ENCODE data around the gene TMEM43.
A peak's percentile ranks its signal among the peaks of the same experiment; 100 is the strongest.

The TMEM43 gene

GRCh38 chr3:14132689-14133088 lies 7.8 kb downstream of the TMEM43 start:
- no peak for DNase-seq (ENCODE audit: low read depth)
- TF ChIP-seq CTCF (conservative IDR thresholded peaks at IDR 0.05; ENCODE audit: control insufficient read depth, insufficient read depth, low read depth, low read length): no peak
- no peak overlapping the region for H3K4me3 ChIP-seq (ENCODE audit: control insufficient read depth, low read depth, low read length)

GRCh38 chr3:14133188-14133800 lies 8.4 kb downstream of the TMEM43 start:
- H3K4me3 ChIP-seq (ENCODE audit: control insufficient read depth, low read depth, low read length): no peak overlapping the region
- DNase-seq (ENCODE audit: low read depth): no peak
- no peak for TF ChIP-seq CTCF (conservative IDR thresholded peaks at IDR 0.05; ENCODE audit: control insufficient read depth, insufficient read depth, low read depth, low read length)

- TF ChIP-seq CTCF (conservative IDR thresholded peaks at IDR 0.05; ENCODE audit: control insufficient read depth, insufficient read depth, low read depth, low read length): no peak
- DNase-seq (ENCODE audit: low read depth): peak; percentile 69
- H3K4me3 ChIP-seq (ENCODE audit: control insufficient read depth, low read depth, low read length): no peak overlapping the region
Observed at GRCh38 chr3:14133876-14134275, 9.0 kb downstream of the TMEM43 start.

- no peak for DNase-seq (ENCODE audit: low read depth)
- TF ChIP-seq CTCF (conservative IDR thresholded peaks at IDR 0.05; ENCODE audit: control insufficient read depth, insufficient read depth, low read depth, low read length): no peak
- no peak overlapping the region for H3K4me3 ChIP-seq (ENCODE audit: control insufficient read depth, low read depth, low read length)
Observed at GRCh38 chr3:14134291-14134690, 9.4 kb downstream of the TMEM43 start.

GRCh38 chr3:14135581-14135980 lies 10.7 kb downstream of the TMEM43 start:
- H3K4me3 ChIP-seq (ENCODE audit: control insufficient read depth, low read depth, low read length): no peak overlapping the region
- no peak for TF ChIP-seq CTCF (conservative IDR thresholded peaks at IDR 0.05; ENCODE audit: control insufficient read depth, insufficient read depth, low read depth, low read length)
- DNase-seq (ENCODE audit: low read depth): no peak

- TF ChIP-seq CTCF (conservative IDR thresholded peaks at IDR 0.05; ENCODE audit: control insufficient read depth, insufficient read depth, low read depth, low read length): no peak
- H3K4me3 ChIP-seq (ENCODE audit: control insufficient read depth, low read depth, low read length): no peak overlapping the region
- no peak for DNase-seq (ENCODE audit: low read depth)
Observed at GRCh38 chr3:14137004-14137403, 12.2 kb downstream of the TMEM43 start.

- no peak overlapping the region for H3K4me3 ChIP-seq (ENCODE audit: control insufficient read depth, low read depth, low read length)
- DNase-seq (ENCODE audit: low read depth): peak; percentile 31
- no peak for TF ChIP-seq CTCF (conservative IDR thresholded peaks at IDR 0.05; ENCODE audit: control insufficient read depth, insufficient read depth, low read depth, low read length)
Observed at GRCh38 chr3:14137445-14137844, 12.6 kb downstream of the TMEM43 start.

All from fibroblast of mammary gland (primary cell).